Breast epithelium (tissue), 4 donors: ENCODE data around the gene ANXA6. TPM values are rescaled to one million over a fixed set of nuclear protein-coding genes. Genes with fewer than 3 reads are reported as not detected.
A peak's percentile ranks its signal among the peaks of the same experiment; 100 is the strongest.
"Not testable (repeated sequence)": the region's sequence is repeated elsewhere in the genome, so short reads cannot be mapped to it uniquely, and the experiment has no call there.

ENCODE experiments used
- DNase-seq, 2 donors: peaks; one replicate each; pipeline ENCODE4 v3.0.0-alpha.2; 2019; ENCODE audit warnings: low spot score in 2 of 2
- H3K27ac ChIP-seq, 2 donors: fragments of 200-600 bp; sonication (generic) in 1 of 2; one replicate each; pipeline ENCODE4 v1.5.1; 2016 to 2019; ENCODE audit warnings: mild to moderate bottlenecking in 1 of 2
- H3K27me3 ChIP-seq, 2 donors: fragments of 200-600 bp; sonication (generic) in 1 of 2; one replicate each; pipeline versions ENCODE4 v1.5.1 to v1.6.0; 2017 to 2019; ENCODE audit warnings: control low read depth in 1 of 2, mild to moderate bottlenecking in 1 of 2
- H3K36me3 ChIP-seq: fragments of 200-600 bp; one replicate; pipeline ENCODE4 v1.5.1; 2019
- H3K4me1 ChIP-seq, 2 donors: fragments of 200-600 bp; sonication (generic); one replicate each; pipeline ENCODE4 v1.5.1; 2016 to 2019; ENCODE audit warnings: control low read depth in 1 of 2
- H3K4me3 ChIP-seq, 3 donors: fragments of 200-600 bp; sonication (generic); 1 replicate in 2 of 3; 2 replicates in 1 of 3; pipeline ENCODE4 v1.5.1; 2016 to 2019; ENCODE audit warnings: mild to moderate bottlenecking in 3 of 3, moderate library complexity in 2 of 3
- H3K9me3 ChIP-seq, 2 donors: fragments of 200-600 bp; sonication (generic) in 1 of 2; one replicate each; pipeline ENCODE4 v1.5.1; 2016 to 2019; ENCODE audit warnings: control low read depth in 1 of 2
- CTCF ChIP-seq, 3 donors: fragments of 450-650 bp; IDR thresholded peaks; one replicate each; pipeline ENCODE4 v1.5.1; 2016 to 2017; ENCODE audit warnings: antibody characterized with exemption in 3 of 3, mild to moderate bottlenecking in 3 of 3, moderate library complexity in 3 of 3
- POLR2A ChIP-seq: fragments of 450-650 bp; IDR thresholded peaks from one replicate; pipeline ENCODE4 v1.6.1; 2016; ENCODE audit warnings: antibody characterized with exemption, mild to moderate bottlenecking, moderate library complexity
- POLR2AphosphoS5 ChIP-seq, 3 donors: sonication (generic); formaldehyde crosslinking; IDR thresholded peaks; one replicate each; pipeline ENCODE4 v1.6.1; 2017; ENCODE audit warnings: antibody characterized with exemption in 3 of 3
- intact Hi-C: fragments of 100-400 bp; cut with DNase I; formaldehyde crosslinking; loops from one replicate; pipeline ENCODE4 v1.15.1; 2023; ENCODE audit warnings: low total_unique reads
- total RNA-seq, 3 donors: library from RNA; depleted of rRNA; stranded (reverse); fragments of >200 nt; gene quantifications; one replicate each; pipeline ENCODE4 v1.1.0, GENCODE V29; 2016

The ANXA6 gene
- total RNA-seq, 3 donors from 2014 or later = 206 to 320 (median 276) TPM

DNA sequence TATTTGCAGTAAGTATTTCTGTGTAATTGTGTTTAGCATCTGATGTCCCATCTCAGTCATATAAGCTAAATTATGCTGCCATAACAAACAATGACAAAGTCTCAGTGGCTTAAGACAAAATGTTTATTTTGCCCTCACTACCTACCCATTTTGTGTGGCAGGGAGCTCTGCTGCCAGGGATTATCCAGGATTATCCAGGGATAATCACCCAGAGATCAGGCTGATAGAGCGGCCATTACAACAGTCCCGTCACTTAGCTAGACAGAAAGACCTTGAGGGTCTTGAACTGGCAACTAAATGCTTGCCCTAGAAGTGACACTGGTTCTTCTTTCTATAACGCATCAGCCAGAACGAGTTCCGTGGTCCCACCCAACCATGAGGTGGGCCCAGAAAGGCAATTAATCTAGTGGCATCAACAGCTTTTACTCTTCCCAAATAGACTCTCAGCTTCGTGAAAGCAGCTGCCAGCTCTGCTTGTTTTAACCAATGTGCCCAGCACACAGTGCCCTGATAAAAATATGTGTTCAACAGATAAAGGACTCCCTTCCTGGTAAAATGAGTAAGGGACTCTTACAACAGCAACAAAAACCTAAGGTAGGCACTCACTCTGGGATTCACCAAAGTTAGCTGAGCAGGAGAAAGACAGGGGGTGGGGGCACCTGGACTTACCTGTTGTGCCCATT is 43.5 kb upstream of the ANXA6 start:
- H3K36me3 ChIP-seq = no peaks in the 10 kb centered on the region

GRCh38 chr5:151199581-151200185 is 42.1 kb upstream of the ANXA6 start:
- no peaks in the 10 kb centered on the region for H3K9me3 ChIP-seq
- no peak for TF ChIP-seq CTCF (IDR thresholded peaks at IDR 0.05)
- TF ChIP-seq POLR2AphosphoS5 (IDR thresholded peaks at IDR 0.05) = no peak
- TF ChIP-seq POLR2A = no peak
- H3K27me3 ChIP-seq = no peaks in the 10 kb centered on the region
- H3K4me1 ChIP-seq = no peaks in the 10 kb centered on the region
- intact Hi-C loops = loop anchor here (5.0 kb wide), 1 partner anchor 1372 kb away; no protein-coding TSS in a partner anchor
- no peaks in the 10 kb centered on the region for H3K36me3 ChIP-seq
- no peak overlapping the region for H3K4me3 ChIP-seq
- DNase-seq = no peak
- no peak overlapping the region for H3K27ac ChIP-seq

More for the DNA sequence above, 43.5 kb upstream of the ANXA6 start:
- intact Hi-C loops = no loop called here
- TF ChIP-seq CTCF (IDR thresholded peaks at IDR 0.05) (no peak), POLR2AphosphoS5 (IDR thresholded peaks at IDR 0.05) (no peak), POLR2A (no peak)
- DNase-seq = no peak
- no peak overlapping the region for H3K4me3 ChIP-seq
- no peaks in the 10 kb centered on the region for H3K27me3 ChIP-seq
- no peak overlapping the region for H3K27ac ChIP-seq
- no peaks in the 10 kb centered on the region for H3K4me1 ChIP-seq
- H3K9me3 ChIP-seq = no peaks in the 10 kb centered on the region

DNA sequence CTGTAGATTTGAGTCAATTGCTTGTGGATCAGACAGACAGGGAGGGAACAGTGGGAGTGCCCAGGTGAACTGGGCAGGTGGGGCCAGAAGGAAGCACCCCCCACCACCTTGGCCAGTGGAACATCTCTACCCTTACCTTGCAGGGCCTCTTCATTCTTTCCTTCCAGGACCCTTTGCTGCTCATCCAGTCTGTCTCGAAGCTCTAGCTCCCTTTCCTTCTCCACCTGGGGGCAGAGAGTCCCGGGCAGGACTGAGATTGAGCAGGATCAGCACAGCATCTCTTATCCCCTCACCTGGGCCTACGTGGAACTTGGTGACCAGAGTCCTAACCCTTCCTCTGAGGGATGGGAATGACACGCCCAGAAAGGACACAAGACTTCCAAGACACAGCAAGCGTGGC is 41.3 kb upstream of the ANXA6 start:
- H3K27me3 ChIP-seq = no peaks in the 10 kb centered on the region
- no peak for TF ChIP-seq CTCF (IDR thresholded peaks at IDR 0.05)
- TF ChIP-seq POLR2A = no peak
- TF ChIP-seq POLR2AphosphoS5 (IDR thresholded peaks at IDR 0.05) = no peak

GRCh38 chr5:151197291-151197600 is 39.7 kb upstream of the ANXA6 start:
- not testable (repeated sequence) for H3K27me3 ChIP-seq, DNase-seq, H3K36me3 ChIP-seq, H3K4me1 ChIP-seq, H3K4me3 ChIP-seq, H3K9me3 ChIP-seq
- intact Hi-C loops = loop anchor here (5.0 kb wide), 1 partner anchor 1370 kb away; no protein-coding TSS in a partner anchor
- peak overlapping the region in 1 of 2 donors; percentile 25 for H3K27ac ChIP-seq

More for the DNA sequence above, 41.3 kb upstream of the ANXA6 start:
- no peak overlapping the region for H3K27ac ChIP-seq
- intact Hi-C loops = loop anchor here (5.0 kb wide), 1 partner anchor 1372 kb away; no protein-coding TSS in a partner anchor
- no peaks in the 10 kb centered on the region for H3K4me1 ChIP-seq
- no peak overlapping the region for H3K4me3 ChIP-seq
- no peak for DNase-seq
- H3K36me3 ChIP-seq = no peaks in the 10 kb centered on the region
- H3K9me3 ChIP-seq = no peaks in the 10 kb centered on the region

- H3K36me3 ChIP-seq = no peaks in the 10 kb centered on the region
- no peaks in the 10 kb centered on the region for H3K4me1 ChIP-seq
- no peaks in the 10 kb centered on the region for H3K27me3 ChIP-seq
- no peak for DNase-seq
- H3K4me3 ChIP-seq = no peak overlapping the region
- intact Hi-C loops = loop anchor here (5.0 kb wide), 1 partner anchor 1369 kb away; no protein-coding TSS in a partner anchor
- no peak for TF ChIP-seq CTCF (IDR thresholded peaks at IDR 0.05)
- no peak for TF ChIP-seq POLR2A
- TF ChIP-seq POLR2AphosphoS5 (IDR thresholded peaks at IDR 0.05) = no peak
- H3K9me3 ChIP-seq = no peaks in the 10 kb centered on the region
- peak overlapping the region in 1 of 2 donors; percentile 64 for H3K27ac ChIP-seq
Observed at GRCh38 chr5:151196556-151197290, 39.1 kb upstream of the ANXA6 start.
